ENCODE results near the gene APH1B. TPM values are rescaled to one million over a fixed set of nuclear protein-coding genes. Genes with fewer than 3 reads are reported as not detected.

The APH1B gene
- total and polyA plus RNA-seq, 2 of the 4 experiments (the other 2 are of a cell fraction), result 7.0 to 7.7 TPM

- intact Hi-C loops (cut with micrococcal nuclease) (no loop called here), in situ Hi-C loops (cut with MboI; ENCODE audit: low sequenced_read_pairs) (no loop called here), dilution Hi-C loops (cut with HindIII; ENCODE audit: low sequenced_read_pairs, unreplicated experiment) (no loop called here)
- H3K4me2 ChIP-seq (ENCODE audit: low read depth, low read length), result no peak overlapping the region
- no peak overlapping the region for H3K27ac ChIP-seq (ENCODE audit: insufficient read depth, low read length)
- H3K4me3 ChIP-seq (ENCODE audit: insufficient read depth, low read depth, low read length), result no peak overlapping the region
- no peak overlapping the region for H4K8ac ChIP-seq (ENCODE audit: low read depth in 2 of 2, low read length in 2 of 2)
- no peak overlapping the region for H2BK5ac ChIP-seq (ENCODE audit: low read depth, low read length, poor library complexity, severe bottlenecking)
- no peak overlapping the region for H4K5ac ChIP-seq (ENCODE audit: low read depth, low read length)
- no peak overlapping the region for H4K91ac ChIP-seq (ENCODE audit: insufficient read depth, low read depth, low read length)
- H3K9me1 ChIP-seq (ENCODE audit: insufficient read depth, low read length), result no peaks in the 10 kb centered on the region
- no peak for TF ChIP-seq MAZ (IDR thresholded peaks at IDR 0.05; ENCODE audit: borderline replicate concordance, low read depth, low read length)
- no peak for TF ChIP-seq RFX5 (IDR thresholded peaks at IDR 0.05; ENCODE audit: low read depth, low read length)
- peaks cover 7% of the 10 kb centered on the region; the same call in 1 of the 2 replicates for H3K27me3 ChIP-seq (ENCODE audit: control insufficient read depth, insufficient read depth, low read length)
- no peak overlapping the region for H3K18ac ChIP-seq (ENCODE audit: low read depth, low read length)
- ChIA-PET POLR2A (ENCODE audit: unreplicated experiment) (no interaction called here), CTCF (no interaction called here)
- no peak overlapping the region for H2AFZ ChIP-seq (replicated peaks; ENCODE audit: low read length, poor library complexity)
- H2BK15ac ChIP-seq (ENCODE audit: low read depth, low read length), result no peak overlapping the region
- no peak overlapping the region for H3K56ac ChIP-seq (ENCODE audit: extremely low read depth, insufficient read depth, low read length)
- H3K14ac ChIP-seq (replicated peaks; ENCODE audit: low read depth, low read length), result no peak overlapping the region
- no peaks in the 10 kb centered on the region for H3K9me3 ChIP-seq (ENCODE audit: control insufficient read depth, insufficient read depth, low read length)
- no peak overlapping the region for H2BK20ac ChIP-seq (ENCODE audit: low read depth, low read length)
- H2BK120ac ChIP-seq (ENCODE audit: low read depth, low read length), result no peak overlapping the region
- no peaks in the 10 kb centered on the region for H4K20me1 ChIP-seq (ENCODE audit: insufficient read depth, low read length)
- H3K9ac ChIP-seq (ENCODE audit: low read depth, low read length), result no peak overlapping the region
- DNase-seq (no peak), ATAC-seq (ENCODE audit: low read depth) (no peak)
- H3K36me3 ChIP-seq (ENCODE audit: control insufficient read depth, insufficient read depth, low read length), result no peaks in the 10 kb centered on the region
- H3K4me1 ChIP-seq (ENCODE audit: control insufficient read depth, insufficient read depth, low read length), result no peaks in the 10 kb centered on the region
- no peak overlapping the region for H2AK9ac ChIP-seq (replicated peaks; ENCODE audit: low read depth, low read length, poor library complexity)
- H3K79me1 ChIP-seq (ENCODE audit: low read depth in 1 of 2, low read length in 2 of 2), result no peaks in the 10 kb centered on the region
- H2AK5ac ChIP-seq (ENCODE audit: low read depth, low read length), result no peak overlapping the region
- H3K23ac ChIP-seq (ENCODE audit: low read depth, low read length), result no peak overlapping the region
- WGBS, 2 experiments (ENCODE audit: extremely low coverage in 2 of 2, insufficient read length in 1 of 2), result no CpG with 5 or more reads among the region's 3 CpGs
- no TSS peak for BruUV-seq (replicated peaks)
- no peak overlapping the region for H3K4ac ChIP-seq (ENCODE audit: low read depth, low read length)
Observed at GRCh38 chr15:63357731-63358130, 80.3 kb downstream of the APH1B start.

All from IMR-90 (cell line).